GM21825 (cell line): Measurements from ENCODE around the gene RABGGTA.

Source experiments
- ATAC-seq: cut with Tn5 transposase; IDR thresholded peaks from one replicate; pipeline ENCODE4 v1.9.1; 2021; ENCODE audit warnings: mild to moderate bottlenecking, moderate library complexity; ENCODE audit not compliant: unreplicated experiment

RABGGTA gene

GRCh38 chr14:24271134-24271833 is at the start of gene RABGGTA:
RABGGTA (minus strand) TSS chr14:24271597; CDS start chr14:24271115, 482 bp downstream.
- peak; percentile 81 for ATAC-seq

GRCh38 chr14:24317141-24317928 is 45.9 kb upstream of the RABGGTA start:
- ATAC-seq = no peak

GRCh38 chr14:24316597-24316950 is 45.2 kb upstream of the RABGGTA start:
- ATAC-seq = no peak

- no peak for ATAC-seq
Measured at GRCh38 chr14:24315807-24316596, 44.6 kb upstream of the RABGGTA start.

- ATAC-seq = no peak
Measured at GRCh38 chr14:24315243-24315806, 43.9 kb upstream of the RABGGTA start.

GRCh38 chr14:24314377-24315193 is 43.2 kb upstream of the RABGGTA start:
- no peak for ATAC-seq

GRCh38 chr14:24313913-24314312 is 42.5 kb upstream of the RABGGTA start:
- no peak for ATAC-seq

- ATAC-seq = no peak
Measured at GRCh38 chr14:24312736-24313507, 41.5 kb upstream of the RABGGTA start.

GRCh38 chr14:24311837-24312615 is 40.6 kb upstream of the RABGGTA start:
- no peak for ATAC-seq

- ATAC-seq = peak; percentile 66
Measured at GRCh38 chr14:24310646-24311604, 39.5 kb upstream of the RABGGTA start, which contains the start of gene LTB4R. LTB4R (plus strand) TSS chr14:24311502; CDS start chr14:24315652, 4,150 bp downstream.

GRCh38 chr14:24310265-24310645 is 38.9 kb upstream of the RABGGTA start:
- ATAC-seq = no peak

GRCh38 chr14:24309538-24310264 is 38.3 kb upstream of the RABGGTA start, which contains the start of gene LTB4R2:
LTB4R2 (plus strand) TSS chr14:24310140; CDS start chr14:24310665, 525 bp downstream.
- no peak for ATAC-seq

GRCh38 chr14:24308342-24309124 is 37.1 kb upstream of the RABGGTA start:
- ATAC-seq = no peak

GRCh38 chr14:24307575-24308341 is 36.4 kb upstream of the RABGGTA start, which contains the start of gene CIDEB:
CIDEB (minus strand) TSS chr14:24307977; CDS start chr14:24307858, 119 bp downstream.
- no peak for ATAC-seq

- ATAC-seq = no peak
Measured at GRCh38 chr14:24307156-24307574, 35.8 kb upstream of the RABGGTA start.
